HG02588 (cell line): ENCODE data around the gene RECQL.

Experiments used
- ATAC-seq: cut with Tn5 transposase; IDR thresholded peaks from one replicate; pipeline ENCODE4 v1.9.1; 2021; ENCODE audit warnings: mild to moderate bottlenecking, moderate library complexity; ENCODE audit not compliant: unreplicated experiment

Gene RECQL

GRCh38 chr12:21501258-21502163 lies at the start of gene RECQL, which contains the start of gene GOLT1B:
RECQL (minus strand) TSS chr12:21501635; CDS start chr12:21499570, 2,065 bp downstream.
GOLT1B (plus strand) TSS chr12:21501789; CDS start chr12:21501924, 135 bp downstream.
- peak; percentile 99 for ATAC-seq

- no peak for ATAC-seq
These were observed 46.0 kb upstream of the RECQL start for GRCh38 chr12:21547437-21547836.

- ATAC-seq, result no peak
These were observed 45.3 kb upstream of the RECQL start for GRCh38 chr12:21546716-21547115.

GRCh38 chr12:21545557-21545956 lies 44.1 kb upstream of the RECQL start:
- ATAC-seq, result no peak

- no peak for ATAC-seq
These were observed 41.7 kb upstream of the RECQL start for GRCh38 chr12:21543151-21543550.

- no peak for ATAC-seq
These were observed 41.0 kb upstream of the RECQL start for GRCh38 chr12:21542403-21542802.

- ATAC-seq, result no peak
These were observed 40.3 kb upstream of the RECQL start for GRCh38 chr12:21541773-21542172.

- ATAC-seq, result no peak
These were observed 38.4 kb upstream of the RECQL start for GRCh38 chr12:21539797-21540196.

- ATAC-seq, result no peak
These were observed 36.7 kb upstream of the RECQL start for GRCh38 chr12:21538061-21538653.

- ATAC-seq, result no peak
These were observed 28.0 kb upstream of the RECQL start for GRCh38 chr12:21529456-21529855.

GRCh38 chr12:21528953-21529352 lies 27.5 kb upstream of the RECQL start:
- ATAC-seq, result no peak

- ATAC-seq, result peak; percentile 98
These were observed 26.2 kb upstream of the RECQL start for GRCh38 chr12:21527451-21528180.

- ATAC-seq, result no peak
These were observed 25.4 kb upstream of the RECQL start for GRCh38 chr12:21526721-21527345.

- no peak for ATAC-seq
These were observed 24.6 kb upstream of the RECQL start, which contains the start of gene SPX for GRCh38 chr12:21526053-21526452. SPX (plus strand) TSS chr12:21526296; CDS start chr12:21526473, 177 bp downstream.

- ATAC-seq, result no peak
These were observed 21.7 kb upstream of the RECQL start for GRCh38 chr12:21523148-21523547.

- no peak for ATAC-seq
These were observed 20.1 kb upstream of the RECQL start for GRCh38 chr12:21521541-21521940.

GRCh38 chr12:21518451-21518850 lies 17.0 kb upstream of the RECQL start:
- no peak for ATAC-seq

- ATAC-seq, result no peak
These were observed 14.8 kb upstream of the RECQL start for GRCh38 chr12:21516281-21516680.

- peak; percentile 91 for ATAC-seq
These were observed 8.3 kb upstream of the RECQL start for GRCh38 chr12:21509768-21510167.

- ATAC-seq, result no peak
These were observed 6.4 kb upstream of the RECQL start for GRCh38 chr12:21507849-21508248.

- no peak for ATAC-seq
These were observed 4.5 kb upstream of the RECQL start for GRCh38 chr12:21505888-21506287.
